Measurements from ENCODE around the gene FRMD1.

GRCh38 chr6:168037242-168037641, 41.8 kb downstream of the FRMD1 start:
- TF ChIP-seq POLR2A (IDR thresholded peaks at IDR 0.05) = no peak
- TF ChIP-seq CTCF (IDR thresholded peaks at IDR 0.05) = no peak
- TF ChIP-seq EP300 (IDR thresholded peaks at IDR 0.05; ENCODE audit: low read depth) = no peak
- no peak for TF ChIP-seq POLR2AphosphoS5 (IDR thresholded peaks at IDR 0.05)

Data from transverse colon (tissue), 4 donors.